ENCODE measurements around the gene TPT1.

The TPT1 gene

DNA sequence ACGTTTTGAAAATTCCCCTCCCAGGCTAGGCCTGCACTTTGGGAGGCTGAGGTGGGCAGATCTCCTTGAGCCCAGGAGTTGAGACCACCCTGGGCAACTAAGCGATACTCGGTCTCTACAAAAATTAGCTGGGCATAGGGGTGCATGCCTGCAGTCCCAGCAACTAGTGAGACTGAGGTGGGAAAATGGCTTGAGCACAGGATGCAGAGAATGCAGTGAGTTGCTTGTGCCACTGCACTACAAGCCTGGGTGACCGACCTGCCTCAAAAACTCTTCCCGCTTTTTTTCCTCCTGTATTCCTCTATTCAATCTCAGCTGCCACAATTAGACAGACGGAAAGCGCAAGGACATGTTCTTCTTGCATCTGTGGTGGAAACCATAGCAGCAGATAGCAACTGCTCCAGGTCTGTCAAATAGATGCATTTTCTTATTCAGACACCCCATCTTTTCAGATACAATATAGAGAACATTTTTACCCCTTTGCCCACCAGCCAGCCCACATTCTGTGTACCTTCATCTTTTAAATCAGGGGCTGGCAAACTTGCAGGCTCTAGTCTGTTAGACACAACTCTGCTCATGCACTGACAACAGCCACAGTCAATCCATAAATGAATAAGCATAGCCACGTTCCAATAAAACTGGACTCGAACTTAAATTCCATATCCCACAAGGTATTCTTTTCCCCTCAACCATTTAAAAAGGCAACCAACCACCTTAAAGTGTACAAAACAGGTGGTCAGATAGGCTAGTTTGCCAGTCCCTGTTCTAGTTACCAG is 4.8 kb downstream of the TPT1 start:
- Histone ChIP-seq H2AFZ (ENCODE audit: low read depth, low read length, severe bottlenecking) (no peak overlapping the region), H3K9ac (ENCODE audit: low read length) (no peak overlapping the region), H3K27me3 (ENCODE audit: low read length) (no peaks in the 10 kb centered on the region), H3F3A (ENCODE audit: insufficient read depth) (peaks cover 84% of the 10 kb centered on the region), H3K4me2 (ENCODE audit: low read depth, low read length, poor library complexity, severe bottlenecking) (no peak overlapping the region), H3K36me3 (ENCODE audit: low read length) (peaks cover 45% of the 10 kb centered on the region), H3K4me3 (ENCODE audit: insufficient read depth, low read length, poor library complexity, severe bottlenecking) (no peak overlapping the region), H4K20me1 (ENCODE audit: low read depth, low read length) (peaks cover 65% of the 10 kb centered on the region), H3K9me3 (ENCODE audit: insufficient read depth, low read length) (no peaks in the 10 kb centered on the region), H3K27ac (ENCODE audit: low read depth, low read length) (no peak overlapping the region), H3K9me2 (replicated peaks; ENCODE audit: insufficient read depth, low read length) (no peaks in the 10 kb centered on the region), H3K79me2 (ENCODE audit: insufficient read depth, low read length) (peaks cover 37% of the 10 kb centered on the region)
- TF ChIP-seq EZH2phosphoT487 (conservative IDR thresholded peaks at IDR 0.05; ENCODE audit: low read length): no peak
- TF ChIP-seq CTCF (IDR thresholded peaks at IDR 0.05; ENCODE audit: insufficient read depth, low read length, poor library complexity, severe bottlenecking): no peak

- Histone ChIP-seq H4K20me1 (ENCODE audit: low read depth, low read length) (peaks cover 65% of the 10 kb centered on the region), H3K4me2 (ENCODE audit: low read depth, low read length, poor library complexity, severe bottlenecking) (no peak overlapping the region), H3K79me2 (ENCODE audit: insufficient read depth, low read length) (peaks cover 32% of the 10 kb centered on the region), H3K9me3 (ENCODE audit: insufficient read depth, low read length) (no peaks in the 10 kb centered on the region), H3K27ac (ENCODE audit: low read depth, low read length) (no peak overlapping the region), H3K27me3 (ENCODE audit: low read length) (no peaks in the 10 kb centered on the region), H3K36me3 (ENCODE audit: low read length) (peaks cover 45% of the 10 kb centered on the region), H2AFZ (ENCODE audit: low read depth, low read length, severe bottlenecking) (no peak overlapping the region), H3K9ac (ENCODE audit: low read length) (no peak overlapping the region), H3K9me2 (replicated peaks; ENCODE audit: insufficient read depth, low read length) (no peaks in the 10 kb centered on the region), H3K4me3 (ENCODE audit: insufficient read depth, low read length, poor library complexity, severe bottlenecking) (no peak overlapping the region), H3F3A (ENCODE audit: insufficient read depth) (peaks cover 89% of the 10 kb centered on the region)
- no peak for TF ChIP-seq CTCF (IDR thresholded peaks at IDR 0.05; ENCODE audit: insufficient read depth, low read length, poor library complexity, severe bottlenecking)
- no peak for TF ChIP-seq EZH2phosphoT487 (conservative IDR thresholded peaks at IDR 0.05; ENCODE audit: low read length)
Observed at GRCh38 chr13:45335397-45336024, 5.5 kb downstream of the TPT1 start.

GRCh38 chr13:45333977-45334922 is 6.7 kb downstream of the TPT1 start:
- Histone ChIP-seq H3K27ac (ENCODE audit: low read depth, low read length) (no peak overlapping the region), H3F3A (ENCODE audit: insufficient read depth) (peaks cover 85% of the 10 kb centered on the region)

More at GRCh38 chr13:45333977-45334922, 6.7 kb downstream of the TPT1 start:
- Histone ChIP-seq H3K4me3 (ENCODE audit: insufficient read depth, low read length, poor library complexity, severe bottlenecking) (no peak overlapping the region), H3K9me2 (replicated peaks; ENCODE audit: insufficient read depth, low read length) (no peaks in the 10 kb centered on the region), H3K79me2 (ENCODE audit: insufficient read depth, low read length) (peaks cover 20% of the 10 kb centered on the region), H2AFZ (ENCODE audit: low read depth, low read length, severe bottlenecking) (no peak overlapping the region), H4K20me1 (ENCODE audit: low read depth, low read length) (peaks cover 55% of the 10 kb centered on the region), H3K36me3 (ENCODE audit: low read length) (peaks cover 34% of the 10 kb centered on the region), H3K27me3 (ENCODE audit: low read length) (no peaks in the 10 kb centered on the region), H3K9ac (ENCODE audit: low read length) (no peak overlapping the region), H3K9me3 (ENCODE audit: insufficient read depth, low read length) (no peaks in the 10 kb centered on the region), H3K4me2 (ENCODE audit: low read depth, low read length, poor library complexity, severe bottlenecking) (no peak overlapping the region)
- TF ChIP-seq CTCF (IDR thresholded peaks at IDR 0.05; ENCODE audit: insufficient read depth, low read length, poor library complexity, severe bottlenecking): no peak
